ENCODE results near the gene ACSF2. TPM values are rescaled to one million over a fixed set of nuclear protein-coding genes. Genes with fewer than 3 reads are reported as not detected.

Gene ACSF2
- total and polyA plus RNA-seq, 2 of the 13 experiments (the other 11 are each of a cell fraction or from before 2014, with no cell fraction given), result 87.3 to 109 TPM

DNA sequence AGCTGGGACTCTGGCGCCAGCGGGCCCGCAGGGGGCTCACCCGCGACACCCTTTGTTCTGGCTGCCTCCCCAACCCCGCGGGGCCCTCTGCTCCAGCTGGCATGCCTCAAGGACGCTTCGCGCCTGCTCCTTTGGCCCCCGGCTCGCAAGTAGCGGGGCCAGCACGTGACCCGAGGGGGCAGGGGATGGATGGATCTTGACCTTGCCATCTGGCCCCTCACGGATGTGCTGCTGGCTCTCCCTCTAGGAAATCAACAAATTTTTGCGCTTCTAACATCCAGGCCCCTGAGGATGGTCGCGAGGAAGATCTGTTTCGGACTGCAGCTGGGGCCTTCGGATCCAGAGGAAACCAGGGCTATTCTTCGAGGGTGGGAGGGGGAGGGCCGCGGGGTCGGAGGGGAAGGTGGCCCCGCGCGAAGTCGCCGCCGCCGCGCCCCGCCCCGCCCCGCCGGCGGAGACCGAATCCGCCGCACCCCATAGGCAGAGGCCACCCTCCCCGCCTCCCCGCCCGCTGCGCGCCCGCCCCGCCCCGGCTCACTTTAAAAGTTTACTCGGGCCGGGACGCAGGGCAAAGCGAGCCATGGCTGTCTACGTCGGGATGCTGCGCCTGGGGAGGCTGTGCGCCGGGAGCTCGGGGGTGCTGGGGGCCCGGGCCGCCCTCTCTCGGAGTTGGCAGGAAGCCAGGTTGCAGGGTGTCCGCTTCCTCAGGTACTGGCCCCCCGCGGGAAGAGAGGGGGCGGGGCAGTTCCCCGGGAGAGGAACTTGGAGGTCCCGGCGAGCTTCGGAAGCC is at the start of gene ACSF2 (continued):
- TF ChIP-seq, protein P1, sequence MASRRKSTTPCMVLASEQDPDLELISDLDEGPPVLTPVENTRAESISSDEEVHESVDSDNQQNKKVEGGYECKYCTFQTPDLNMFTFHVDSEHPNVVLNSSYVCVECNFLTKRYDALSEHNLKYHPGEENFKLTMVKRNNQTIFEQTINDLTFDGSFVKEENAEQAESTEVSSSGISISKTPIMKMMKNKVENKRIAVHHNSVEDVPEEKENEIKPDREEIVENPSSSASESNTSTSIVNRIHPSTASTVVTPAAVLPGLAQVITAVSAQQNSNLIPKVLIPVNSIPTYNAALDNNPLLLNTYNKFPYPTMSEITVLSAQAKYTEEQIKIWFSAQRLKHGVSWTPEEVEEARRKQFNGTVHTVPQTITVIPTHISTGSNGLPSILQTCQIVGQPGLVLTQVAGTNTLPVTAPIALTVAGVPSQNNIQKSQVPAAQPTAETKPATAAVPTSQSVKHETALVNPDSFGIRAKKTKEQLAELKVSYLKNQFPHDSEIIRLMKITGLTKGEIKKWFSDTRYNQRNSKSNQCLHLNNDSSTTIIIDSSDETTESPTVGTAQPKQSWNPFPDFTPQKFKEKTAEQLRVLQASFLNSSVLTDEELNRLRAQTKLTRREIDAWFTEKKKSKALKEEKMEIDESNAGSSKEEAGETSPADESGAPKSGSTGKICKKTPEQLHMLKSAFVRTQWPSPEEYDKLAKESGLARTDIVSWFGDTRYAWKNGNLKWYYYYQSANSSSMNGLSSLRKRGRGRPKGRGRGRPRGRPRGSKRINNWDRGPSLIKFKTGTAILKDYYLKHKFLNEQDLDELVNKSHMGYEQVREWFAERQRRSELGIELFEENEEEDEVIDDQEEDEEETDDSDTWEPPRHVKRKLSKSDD (CRISPR knock-in tag; IDR thresholded peaks at IDR 0.05; ENCODE audit: low read depth), result 0 out of 2 replicates have a peak, but pooled peaks have one; percentile 63
- peak; percentile 72; the same call in 1 of the 2 replicates for TF ChIP-seq ZNF563 (CRISPR knock-in tag; IDR thresholded peaks at IDR 0.05)
- peak; percentile 24 for TF ChIP-seq PITX1 (CRISPR knock-in tag; IDR thresholded peaks at IDR 0.05)
- no peak for TF ChIP-seq ZNF569 (CRISPR knock-in tag; IDR thresholded peaks at IDR 0.05; ENCODE audit: borderline replicate concordance)
- TF ChIP-seq, protein P2, sequence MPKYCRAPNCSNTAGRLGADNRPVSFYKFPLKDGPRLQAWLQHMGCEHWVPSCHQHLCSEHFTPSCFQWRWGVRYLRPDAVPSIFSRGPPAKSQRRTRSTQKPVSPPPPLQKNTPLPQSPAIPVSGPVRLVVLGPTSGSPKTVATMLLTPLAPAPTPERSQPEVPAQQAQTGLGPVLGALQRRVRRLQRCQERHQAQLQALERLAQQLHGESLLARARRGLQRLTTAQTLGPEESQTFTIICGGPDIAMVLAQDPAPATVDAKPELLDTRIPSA (CRISPR knock-in tag; IDR thresholded peaks at IDR 0.05; ENCODE audit: borderline replicate concordance), result peak; percentile 68; the same call in 1 of the 2 replicates
- TF ChIP-seq, protein P3, sequence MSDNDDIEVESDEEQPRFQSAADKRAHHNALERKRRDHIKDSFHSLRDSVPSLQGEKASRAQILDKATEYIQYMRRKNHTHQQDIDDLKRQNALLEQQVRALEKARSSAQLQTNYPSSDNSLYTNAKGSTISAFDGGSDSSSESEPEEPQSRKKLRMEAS (IDR thresholded peaks at IDR 0.05), result peak; percentile 89
- TF ChIP-seq, protein P4, sequence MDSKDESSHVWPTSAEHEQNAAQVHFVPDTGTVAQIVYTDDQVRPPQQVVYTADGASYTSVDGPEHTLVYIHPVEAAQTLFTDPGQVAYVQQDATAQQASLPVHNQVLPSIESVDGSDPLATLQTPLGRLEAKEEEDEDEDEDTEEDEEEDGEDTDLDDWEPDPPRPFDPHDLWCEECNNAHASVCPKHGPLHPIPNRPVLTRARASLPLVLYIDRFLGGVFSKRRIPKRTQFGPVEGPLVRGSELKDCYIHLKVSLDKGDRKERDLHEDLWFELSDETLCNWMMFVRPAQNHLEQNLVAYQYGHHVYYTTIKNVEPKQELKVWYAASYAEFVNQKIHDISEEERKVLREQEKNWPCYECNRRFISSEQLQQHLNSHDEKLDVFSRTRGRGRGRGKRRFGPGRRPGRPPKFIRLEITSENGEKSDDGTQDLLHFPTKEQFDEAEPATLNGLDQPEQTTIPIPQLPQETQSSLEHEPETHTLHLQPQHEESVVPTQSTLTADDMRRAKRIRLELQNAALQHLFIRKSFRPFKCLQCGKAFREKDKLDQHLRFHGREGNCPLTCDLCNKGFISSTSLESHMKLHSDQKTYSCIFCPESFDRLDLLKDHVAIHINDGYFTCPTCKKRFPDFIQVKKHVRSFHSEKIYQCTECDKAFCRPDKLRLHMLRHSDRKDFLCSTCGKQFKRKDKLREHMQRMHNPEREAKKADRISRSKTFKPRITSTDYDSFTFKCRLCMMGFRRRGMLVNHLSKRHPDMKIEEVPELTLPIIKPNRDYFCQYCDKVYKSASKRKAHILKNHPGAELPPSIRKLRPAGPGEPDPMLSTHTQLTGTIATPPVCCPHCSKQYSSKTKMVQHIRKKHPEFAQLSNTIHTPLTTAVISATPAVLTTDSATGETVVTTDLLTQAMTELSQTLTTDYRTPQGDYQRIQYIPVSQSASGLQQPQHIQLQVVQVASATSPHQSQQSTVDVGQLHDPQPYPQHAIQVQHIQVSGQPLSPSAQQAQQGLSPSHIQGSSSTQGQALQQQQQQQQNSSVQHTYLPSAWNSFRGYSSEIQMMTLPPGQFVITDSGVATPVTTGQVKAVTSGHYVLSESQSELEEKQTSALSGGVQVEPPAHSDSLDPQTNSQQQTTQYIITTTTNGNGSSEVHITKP (CRISPR knock-in tag; IDR thresholded peaks at IDR 0.05; ENCODE audit: low read depth), result 0 out of 2 replicates have a peak, but pooled peaks have one; percentile 16
- 0 out of 2 replicates have a peak, but pooled peaks have one; percentile 30 for TF ChIP-seq MEF2D (CRISPR knock-in tag; IDR thresholded peaks at IDR 0.05)
- peak; percentile 26; the same call in 1 of the 3 replicates for TF ChIP-seq MXI1 (IDR thresholded peaks at IDR 0.05; ENCODE audit: borderline replicate concordance, low read depth, low read length)
- TF ChIP-seq SP5 (CRISPR knock-in tag; IDR thresholded peaks at IDR 0.05; ENCODE audit: borderline replicate concordance, low read depth), result peak; percentile 39; the same call in 1 of the 2 replicates
- TF ChIP-seq SIX4 (CRISPR knock-in tag; IDR thresholded peaks at IDR 0.05), result 0 out of 2 replicates have a peak, but pooled peaks have one; percentile 50
- TF ChIP-seq ESRRA (CRISPR knock-in tag; IDR thresholded peaks at IDR 0.05; ENCODE audit: low read depth), result peak; percentile 72; the same call in 1 of the 2 replicates

All from HepG2 (cell line).